H1 (cell line): ENCODE measurements around the gene SPIRE1. TPM values are rescaled to one million over a fixed set of nuclear protein-coding genes. Genes with fewer than 3 reads are reported as not detected.

Experiments
- CTCF ChIA-PET: fragments of 300-600 bp; sonication (Branson Sonifier 250); formaldehyde crosslinking; loops from one replicate; lab custom pipeline; 2021; ENCODE audit not compliant: partially characterized antibody; lab: Charles Lee
- POLR2A ChIA-PET: fragments of 300-600 bp; sonication (Branson Sonifier 250); formaldehyde crosslinking; loops from one replicate; lab custom pipeline; 2021; ENCODE audit warnings: inconsistent platforms; ENCODE audit not compliant: partially characterized antibody; lab: Charles Lee
- DNase-seq, 2 experiments: peaks; one replicate each; pipeline versions ENCODE4 v3.0.0 to v3.0.0-alpha.2; 2010 to 2022; ENCODE audit warnings: low spot score in 2 of 2, low read depth in 1 of 2, mixed read lengths in 1 of 2
- FAIRE-seq: peaks from 2 replicates; lab custom pipeline; 2011; peaks lifted over from hg19 to GRCh38; lab: Jason Lieb, UNC
- H2AFZ ChIP-seq: 2 replicates; pipeline ENCODE4 v1.8.1; 2012; ENCODE audit warnings: low read length, inconsistent platforms
- H2AK5ac ChIP-seq: 2 replicates; pipeline ENCODE4 v1.6.1; 2013; ENCODE audit warnings: low read depth, low read length
- H2BK120ac ChIP-seq: replicated peaks from 2 replicates; pipeline ENCODE3; 2013; ENCODE audit warnings: low read depth, low read length, inconsistent platforms
- H2BK12ac ChIP-seq: 2 replicates; pipeline ENCODE4 v1.6.1; 2013; ENCODE audit warnings: low read depth, low read length
- H2BK15ac ChIP-seq: 2 replicates; pipeline ENCODE4 v1.6.1; 2013; ENCODE audit warnings: low read length
- H2BK20ac ChIP-seq: 2 replicates; pipeline ENCODE4 v1.6.1; 2013; ENCODE audit warnings: low read length
- H2BK5ac ChIP-seq: 2 replicates; pipeline ENCODE4 v1.6.1; 2013; ENCODE audit warnings: low read depth, low read length
- H3K14ac ChIP-seq: 2 replicates; pipeline ENCODE4 v1.6.1; 2013; ENCODE audit warnings: inconsistent platforms; ENCODE audit not compliant: insufficient read length
- H3K18ac ChIP-seq: 2 replicates; pipeline ENCODE4 v1.6.1; 2013; ENCODE audit warnings: low read length; ENCODE audit errors: extremely low read depth
- H3K23ac ChIP-seq: 2 replicates; pipeline ENCODE4 v1.6.1; 2013; ENCODE audit warnings: inconsistent platforms; ENCODE audit not compliant: insufficient read length
- H3K23me2 ChIP-seq: 2 replicates; pipeline ENCODE4 v1.6.1; 2013; ENCODE audit warnings: low read depth, low read length
- H3K27ac ChIP-seq: 2 replicates; pipeline ENCODE4 v1.6.1; 2011; ENCODE audit warnings: low read depth, low read length, inconsistent platforms
- H3K27me3 ChIP-seq, 4 experiments: replicated peaks in 1 of 4; 1 replicate in 1 of 4; 2 replicates in 3 of 4; pipeline versions ENCODE4 v1.6.1 to v1.8.1; 2011 to 2013; ENCODE audit warnings: low read length in 3 of 4, mild to moderate bottlenecking in 3 of 4, inconsistent platforms in 2 of 4, mixed read lengths in 2 of 4, moderate library complexity in 1 of 4; ENCODE audit not compliant: control insufficient read depth in 3 of 4, insufficient read depth in 3 of 4; ENCODE audit errors: extremely low read depth in 1 of 4
- H3K36me3 ChIP-seq, 4 experiments: 2 replicates each; pipeline versions ENCODE4 v1.6.1 to v1.8.1; 2011 to 2013; ENCODE audit warnings: mild to moderate bottlenecking in 4 of 4, low read length in 3 of 4, moderate library complexity in 2 of 4, control low read depth in 1 of 4, inconsistent platforms in 1 of 4; ENCODE audit not compliant: insufficient read depth in 4 of 4, control insufficient read depth in 2 of 4
- H3K4ac ChIP-seq: replicated peaks from 2 replicates; pipeline ENCODE3; 2013; ENCODE audit warnings: low read length, low read depth, mixed read lengths, inconsistent platforms; ENCODE audit not compliant: insufficient read length
- H3K4me1 ChIP-seq, 4 experiments: replicated peaks in 1 of 4; 1 replicate in 1 of 4; 2 replicates in 3 of 4; pipeline versions ENCODE4 v1.6.1 to v1.8.1; 2011 to 2013; ENCODE audit warnings: low read length in 3 of 4, inconsistent platforms in 2 of 4, mixed read lengths in 1 of 4; ENCODE audit not compliant: insufficient read depth in 4 of 4, control insufficient read depth in 3 of 4
- H3K4me2 ChIP-seq, 2 experiments: 2 replicates each; pipeline versions ENCODE4 v1.6.1 to v1.8.1; 2011 to 2013; ENCODE audit warnings: low read depth in 2 of 2, low read length in 2 of 2, control low read depth in 1 of 2, inconsistent platforms in 1 of 2, mild to moderate bottlenecking in 1 of 2; ENCODE audit not compliant: insufficient read depth in 1 of 2
- H3K4me3 ChIP-seq, 4 experiments: fragments of 200-600, 300-600 bp in 1 of 4; sonication (generic), shearing (Covaris generic), sonication (Bioruptor Twin) in 1 of 4; 2 replicates each; pipeline versions ENCODE4 v1.5.1 to v1.8.1; 2011 to 2016; ENCODE audit warnings: low read length in 4 of 4, low read depth in 3 of 4, control low read depth in 2 of 4, inconsistent platforms in 2 of 4, mild to moderate bottlenecking in 2 of 4, mixed read lengths in 1 of 4, moderate library complexity in 1 of 4; ENCODE audit not compliant: insufficient read depth in 2 of 4; ENCODE audit errors: extremely low read depth in 1 of 4
- H3K56ac ChIP-seq: replicated peaks from 2 replicates; pipeline ENCODE3; 2013; ENCODE audit warnings: low read depth, mild to moderate bottlenecking, mixed read lengths, low read length, inconsistent platforms; ENCODE audit not compliant: insufficient read length
- H3K79me1 ChIP-seq: 2 replicates; pipeline ENCODE4 v1.6.1; 2013; ENCODE audit warnings: low read depth, low read length, control low read depth
- H3K79me2 ChIP-seq, 2 experiments: 2 replicates each; pipeline versions ENCODE4 v1.6.1 to v1.8.1; 2012 to 2013; ENCODE audit warnings: low read length in 2 of 2, mild to moderate bottlenecking in 2 of 2, inconsistent platforms in 1 of 2; ENCODE audit not compliant: insufficient read depth in 2 of 2, control insufficient read depth in 1 of 2
- H3K9ac ChIP-seq, 4 experiments: replicated peaks in 1 of 4; 1 replicate in 1 of 4; 2 replicates in 3 of 4; pipeline versions ENCODE4 v1.6.1 to v1.8.1; 2011 to 2013; ENCODE audit warnings: low read depth in 3 of 4, low read length in 3 of 4, control low read depth in 2 of 4, mild to moderate bottlenecking in 2 of 4, moderate library complexity in 2 of 4, inconsistent platforms in 1 of 4; ENCODE audit errors: extremely low read depth in 1 of 4
- H3K9me3 ChIP-seq, 2 experiments: 2 replicates each; pipeline versions ENCODE4 v1.6.1 to v1.8.1; 2012 to 2013; ENCODE audit warnings: mild to moderate bottlenecking in 2 of 2, moderate library complexity in 2 of 2, control low read depth in 1 of 2, inconsistent platforms in 1 of 2, low read depth in 1 of 2, low read length in 1 of 2, mixed read lengths in 1 of 2; ENCODE audit not compliant: insufficient read depth in 2 of 2
- H4K20me1 ChIP-seq, 2 experiments: replicated peaks in 1 of 2; 2 replicates each; pipeline versions ENCODE3 to v1.8.1; 2011 to 2013; ENCODE audit warnings: inconsistent platforms in 2 of 2, low read length in 2 of 2, mild to moderate bottlenecking in 1 of 2; ENCODE audit not compliant: insufficient read depth in 2 of 2, control insufficient read depth in 1 of 2
- H4K5ac ChIP-seq: 2 replicates; pipeline ENCODE4 v1.6.1; 2013; ENCODE audit warnings: low read length, low read depth, mixed read lengths, inconsistent platforms; ENCODE audit not compliant: insufficient read length
- H4K8ac ChIP-seq: 2 replicates; pipeline ENCODE4 v1.8.0; 2013; ENCODE audit warnings: mild to moderate bottlenecking, moderate library complexity, low read length, inconsistent platforms; ENCODE audit not compliant: insufficient read depth; ENCODE audit errors: extremely low read depth
- H4K91ac ChIP-seq: replicated peaks from 2 replicates; pipeline ENCODE3; 2013; ENCODE audit warnings: low read length, mixed read lengths, inconsistent platforms; ENCODE audit not compliant: insufficient read length
- CHD1 ChIP-seq: IDR thresholded peaks from 2 replicates; pipeline ENCODE4 v1.6.1; 2012; ENCODE audit warnings: low read depth, low read length, improper control_type of control experiment
- CREB1 ChIP-seq: IDR thresholded peaks from 2 replicates; pipeline ENCODE4 v1.6.1; 2012; ENCODE audit warnings: inconsistent platforms
- EGR1 ChIP-seq: IDR thresholded peaks from 2 replicates; pipeline ENCODE4 v1.6.1; 2011; ENCODE audit warnings: low read depth, low read length, borderline replicate concordance
- EP300 ChIP-seq, 2 experiments: IDR thresholded peaks; 1 replicate in 1 of 2; 2 replicates in 1 of 2; pipeline ENCODE4 v1.6.1; 2011 to 2012; ENCODE audit warnings: low read depth in 2 of 2, low read length in 2 of 2, mild to moderate bottlenecking in 2 of 2, borderline replicate concordance in 1 of 2, inconsistent platforms in 1 of 2, moderate library complexity in 1 of 2
- GABPA ChIP-seq: IDR thresholded peaks from 2 replicates; pipeline ENCODE4 v1.6.1; 2011; ENCODE audit warnings: mild to moderate bottlenecking, low read length, moderate library complexity, borderline replicate concordance; ENCODE audit not compliant: insufficient read depth
- HDAC2 ChIP-seq, 2 experiments: fragments of 300-600 bp in 1 of 2; sonication (generic) in 1 of 2; IDR thresholded peaks; 2 replicates each; pipeline ENCODE4 v1.6.1; 2011 to 2012; ENCODE audit warnings: low read depth in 2 of 2, low read length in 2 of 2, mild to moderate bottlenecking in 2 of 2, moderate library complexity in 2 of 2, borderline replicate concordance in 1 of 2, inconsistent platforms in 1 of 2
- JUN ChIP-seq: IDR thresholded peaks from 2 replicates; pipeline ENCODE4 v1.6.1; 2011; ENCODE audit warnings: low read depth, mild to moderate bottlenecking, improper control_type of control experiment, low read length
- KDM5A ChIP-seq: fragments of 200-600 bp; IDR thresholded peaks from 2 replicates; pipeline ENCODE4 v1.7.1; 2012; ENCODE audit warnings: mild to moderate bottlenecking, low read length, inconsistent platforms, mixed read lengths
- POLR2A ChIP-seq, 2 experiments: IDR thresholded peaks; 1 replicate in 1 of 2; 2 replicates in 1 of 2; pipeline ENCODE4 v1.6.1; 2011; ENCODE audit warnings: low read depth in 2 of 2, low read length in 2 of 2, mild to moderate bottlenecking in 2 of 2; ENCODE audit errors: control extremely low read depth in 1 of 2
- RXRA ChIP-seq: IDR thresholded peaks from 2 replicates; pipeline ENCODE4 v1.6.1; 2011; ENCODE audit warnings: low read depth, mild to moderate bottlenecking, low read length, moderate library complexity; ENCODE audit not compliant: insufficient read depth
- SAP30 ChIP-seq: fragments of 300-600 bp; sonication (generic); IDR thresholded peaks from 2 replicates; pipeline ENCODE4 v1.7.1; 2012; ENCODE audit warnings: low read length, moderate library complexity, mild to moderate bottlenecking, inconsistent platforms; ENCODE audit not compliant: insufficient read depth, insufficient replicate concordance
- TAF7 ChIP-seq: optimal IDR thresholded peaks from 2 replicates; pipeline ENCODE3; 2011; ENCODE audit warnings: low read depth, mild to moderate bottlenecking, inconsistent platforms, low read length, moderate library complexity, borderline replicate concordance
- TBP ChIP-seq: IDR thresholded peaks from 2 replicates; pipeline ENCODE4 v1.6.1; 2011; ENCODE audit warnings: low read depth, low read length, improper control_type of control experiment
- WGBS, 2 experiments: shearing (Covaris generic) in 1 of 2; methylation state at CpG; one replicate each; pipeline versions ENCODE4 v1.1.6 to v1.1.7; 2013 to 2015; ENCODE audit warnings: low lambda C conversion rate in 2 of 2, mixed read lengths in 2 of 2, inconsistent platforms in 1 of 2, low coverage in 1 of 2, missing lambda C conversion rate in 1 of 2; ENCODE audit not compliant: insufficient replicate concordance in 2 of 2, insufficient coverage in 1 of 2, insufficient read length in 1 of 2; ENCODE audit errors: extremely low coverage in 1 of 2, missing lambda C conversion rate in 1 of 2; 5-methylcytosine and 5-hydroxymethylcytosine counted together
- polyA plus RNA-seq, 7 experiments: library from polyadenylated mRNA; depleted of rRNA in 3 of 7; stranded (reverse) in 5 of 7; unstranded in 2 of 7; fragments of >200 nt in 5 of 7; fragments of 200-250 nt in 2 of 7; gene quantifications; 1 replicate in 5 of 7; 2 replicates in 1 of 7; 4 replicates in 1 of 7; pipeline versions ENCODE4 v1.2.1 to v1.2.3, GENCODE V29; 2011 to 2013; ENCODE audit warnings: missing spikeins in 2 of 7, mixed read lengths in 2 of 7
- total RNA-seq: library from RNA; stranded (reverse); fragmentation: NEBNext Ultra II Directional; extraction: Animal tissue kit (Norgen Biotek cat#: 25700); gene quantifications from 2 replicates; pipeline ENCODE4 v1.2.1, GENCODE V29; 2021
- TF ChIP-seq, protein P1 (sequence below): IDR thresholded peaks from 2 replicates; pipeline ENCODE4 v1.6.1; 2012; ENCODE audit warnings: inconsistent platforms

The SPIRE1 gene
- total and polyA plus RNA-seq, 2 of the 8 experiments (the other 6 are each of a cell fraction or from before 2014, with no cell fraction given), result 6.0 to 21.5 TPM

DNA sequence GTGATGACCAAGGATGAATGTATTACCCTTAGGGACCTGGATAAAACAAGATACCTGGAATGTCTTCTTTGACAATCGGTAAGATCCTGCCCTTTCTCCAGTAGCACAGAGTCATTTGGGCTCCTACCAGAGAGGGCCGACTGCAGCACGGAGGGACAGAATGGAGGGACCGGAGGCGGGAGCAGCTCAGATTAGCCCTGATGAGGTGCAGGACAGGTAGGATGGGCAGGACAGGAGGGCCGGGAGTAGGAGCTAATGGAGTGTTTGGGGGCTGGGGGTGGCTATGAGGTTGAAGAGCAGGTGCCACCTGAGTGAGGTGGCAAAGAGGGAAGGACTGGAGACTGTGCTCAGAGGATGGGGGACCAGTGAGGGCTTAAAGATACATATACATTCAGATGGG, 260.1 kb downstream of the SPIRE1 start:
- H2AFZ ChIP-seq, result no peak overlapping the region
- H4K20me1 ChIP-seq, result no peaks in the 10 kb centered on the region
- H3K4me2 ChIP-seq, result no peak overlapping the region
- H3K9me3 ChIP-seq, result no peaks in the 10 kb centered on the region
- no peaks in the 10 kb centered on the region for H3K79me1 ChIP-seq
- DNase-seq, result no peak
- H3K18ac ChIP-seq, result no peak overlapping the region
- no peak overlapping the region for H3K56ac ChIP-seq
- no peaks in the 10 kb centered on the region for H3K79me2 ChIP-seq
- no peak overlapping the region for H2BK12ac ChIP-seq
- FAIRE-seq, result no peak
- H3K23me2 ChIP-seq, result no peaks in the 10 kb centered on the region
- H2BK120ac ChIP-seq, result no peak overlapping the region
- no peak overlapping the region for H3K14ac ChIP-seq
- H3K23ac ChIP-seq, result no peak overlapping the region
- no peak overlapping the region for H3K9ac ChIP-seq
- POLR2A ChIA-PET, result interaction anchor here (0.8 kb wide), 1 partner anchor 10 kb away, joined by 3 read pairs; the partner anchor contains the start of gene PRELID3A
- no peak overlapping the region; the same call in 1 of the 2 replicates for H4K8ac ChIP-seq
- H3K36me3 ChIP-seq, result no peaks in the 10 kb centered on the region
- 85% methylated on average over 6 of the region's 6 CpGs; no CpG with 5 or more reads in 1 of the 2 experiments for WGBS, 2 experiments
- H3K27me3 ChIP-seq, result no peaks in the 10 kb centered on the region
- H4K5ac ChIP-seq, result no peak overlapping the region
- H2BK15ac ChIP-seq, result no peak overlapping the region
- CTCF ChIA-PET, result interaction anchor here (0.8 to 11.1 kb wide), 3 partner anchors 23 to 265 kb away, joined by 3 to 139 read pairs (median 6); partner anchors contain the start of gene SPIRE1
- no peak overlapping the region for H2BK5ac ChIP-seq
- H3K27ac ChIP-seq, result no peak overlapping the region
- no peak overlapping the region for H2AK5ac ChIP-seq
- H4K91ac ChIP-seq, result no peak overlapping the region
- no peaks in the 10 kb centered on the region; a peak in 1 of 7 replicates for H3K4me1 ChIP-seq
- no peak overlapping the region for H2BK20ac ChIP-seq
- no peak overlapping the region for H3K4me3 ChIP-seq
- no peak overlapping the region for H3K4ac ChIP-seq
- no peak for TF ChIP-seq CHD1
- TF ChIP-seq RXRA, result no peak
- TF ChIP-seq HDAC2 (IDR thresholded peaks at IDR 0.05; ENCODE audit: borderline replicate concordance in 1 of 2, low read depth in 2 of 2, low read length in 2 of 2), result no peak
- no peak for TF ChIP-seq EP300 (IDR thresholded peaks at IDR 0.05; ENCODE audit: borderline replicate concordance in 1 of 2, low read depth in 2 of 2, low read length in 2 of 2)
- no peak for TF ChIP-seq GABPA
- TF ChIP-seq KDM5A, result no peak
- no peak for TF ChIP-seq TBP
- TF ChIP-seq TAF7, result no peak
- no peak for TF ChIP-seq POLR2A (IDR thresholded peaks at IDR 0.05; ENCODE audit: control extremely low read depth in 1 of 2, low read depth in 2 of 2, low read length in 2 of 2)
- no peak for TF ChIP-seq EGR1
- TF ChIP-seq CREB1, result no peak
- TF ChIP-seq, protein P1, sequence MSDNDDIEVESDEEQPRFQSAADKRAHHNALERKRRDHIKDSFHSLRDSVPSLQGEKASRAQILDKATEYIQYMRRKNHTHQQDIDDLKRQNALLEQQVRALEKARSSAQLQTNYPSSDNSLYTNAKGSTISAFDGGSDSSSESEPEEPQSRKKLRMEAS, result no peak
- no peak for TF ChIP-seq SAP30
- no peak for TF ChIP-seq JUN
